ENCODE measurements around the gene RNF213. TPM values are rescaled to one million over a fixed set of nuclear protein-coding genes. Genes with fewer than 3 reads are reported as not detected.
"Not testable (repeated sequence)": the region's sequence is repeated elsewhere in the genome, so short reads cannot be mapped to it uniquely, and the experiment has no call there.

Gene RNF213
- total and polyA plus RNA-seq, 9 donors = 21.5 to 89.1 (median 50.8) TPM

DNA sequence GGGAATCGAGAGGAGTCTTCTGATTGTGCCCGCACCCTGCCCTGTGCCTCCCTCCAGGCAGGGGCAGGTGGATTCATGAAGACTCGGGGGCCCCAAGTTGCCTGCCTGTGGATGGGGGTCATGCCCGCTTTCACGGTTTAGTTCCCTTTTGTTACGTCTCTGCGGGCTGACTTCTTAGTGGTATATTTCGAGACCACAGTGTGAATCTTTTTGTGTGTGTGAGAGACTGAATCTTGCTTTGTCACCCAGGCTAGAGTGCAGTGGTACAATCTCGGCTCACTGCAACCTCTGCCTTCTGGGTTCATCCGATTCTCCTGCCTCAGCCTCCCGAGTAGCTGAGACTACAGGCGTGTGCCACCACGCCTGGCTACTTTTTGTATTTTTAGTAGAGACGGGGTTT lies 18.1 kb upstream of the RNF213 start:
- H3K27ac ChIP-seq = no peak overlapping the region
- no peaks in the 10 kb centered on the region for H3K27me3 ChIP-seq
- intact Hi-C loops (cut with DNase I) = no loop called here
- no peaks in the 10 kb centered on the region for H3K4me1 ChIP-seq (ENCODE audit: insufficient read depth)
- peaks cover 3% of the 10 kb centered on the region for H3K36me3 ChIP-seq
- DNase-seq = no peak
- no peaks in the 10 kb centered on the region for H3K9me3 ChIP-seq
- no peak overlapping the region for H3K4me3 ChIP-seq
- 84 to 92% (median 85%) methylated on average over 14 of the region's 14 CpGs for WGBS, 3 donors
- TF ChIP-seq, protein P1, sequence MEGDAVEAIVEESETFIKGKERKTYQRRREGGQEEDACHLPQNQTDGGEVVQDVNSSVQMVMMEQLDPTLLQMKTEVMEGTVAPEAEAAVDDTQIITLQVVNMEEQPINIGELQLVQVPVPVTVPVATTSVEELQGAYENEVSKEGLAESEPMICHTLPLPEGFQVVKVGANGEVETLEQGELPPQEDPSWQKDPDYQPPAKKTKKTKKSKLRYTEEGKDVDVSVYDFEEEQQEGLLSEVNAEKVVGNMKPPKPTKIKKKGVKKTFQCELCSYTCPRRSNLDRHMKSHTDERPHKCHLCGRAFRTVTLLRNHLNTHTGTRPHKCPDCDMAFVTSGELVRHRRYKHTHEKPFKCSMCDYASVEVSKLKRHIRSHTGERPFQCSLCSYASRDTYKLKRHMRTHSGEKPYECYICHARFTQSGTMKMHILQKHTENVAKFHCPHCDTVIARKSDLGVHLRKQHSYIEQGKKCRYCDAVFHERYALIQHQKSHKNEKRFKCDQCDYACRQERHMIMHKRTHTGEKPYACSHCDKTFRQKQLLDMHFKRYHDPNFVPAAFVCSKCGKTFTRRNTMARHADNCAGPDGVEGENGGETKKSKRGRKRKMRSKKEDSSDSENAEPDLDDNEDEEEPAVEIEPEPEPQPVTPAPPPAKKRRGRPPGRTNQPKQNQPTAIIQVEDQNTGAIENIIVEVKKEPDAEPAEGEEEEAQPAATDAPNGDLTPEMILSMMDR (IDR thresholded peaks at IDR 0.05) = no peak
- TF ChIP-seq POLR2A (IDR thresholded peaks at IDR 0.05) (no peak), EP300 (IDR thresholded peaks at IDR 0.05) (no peak)

DNA sequence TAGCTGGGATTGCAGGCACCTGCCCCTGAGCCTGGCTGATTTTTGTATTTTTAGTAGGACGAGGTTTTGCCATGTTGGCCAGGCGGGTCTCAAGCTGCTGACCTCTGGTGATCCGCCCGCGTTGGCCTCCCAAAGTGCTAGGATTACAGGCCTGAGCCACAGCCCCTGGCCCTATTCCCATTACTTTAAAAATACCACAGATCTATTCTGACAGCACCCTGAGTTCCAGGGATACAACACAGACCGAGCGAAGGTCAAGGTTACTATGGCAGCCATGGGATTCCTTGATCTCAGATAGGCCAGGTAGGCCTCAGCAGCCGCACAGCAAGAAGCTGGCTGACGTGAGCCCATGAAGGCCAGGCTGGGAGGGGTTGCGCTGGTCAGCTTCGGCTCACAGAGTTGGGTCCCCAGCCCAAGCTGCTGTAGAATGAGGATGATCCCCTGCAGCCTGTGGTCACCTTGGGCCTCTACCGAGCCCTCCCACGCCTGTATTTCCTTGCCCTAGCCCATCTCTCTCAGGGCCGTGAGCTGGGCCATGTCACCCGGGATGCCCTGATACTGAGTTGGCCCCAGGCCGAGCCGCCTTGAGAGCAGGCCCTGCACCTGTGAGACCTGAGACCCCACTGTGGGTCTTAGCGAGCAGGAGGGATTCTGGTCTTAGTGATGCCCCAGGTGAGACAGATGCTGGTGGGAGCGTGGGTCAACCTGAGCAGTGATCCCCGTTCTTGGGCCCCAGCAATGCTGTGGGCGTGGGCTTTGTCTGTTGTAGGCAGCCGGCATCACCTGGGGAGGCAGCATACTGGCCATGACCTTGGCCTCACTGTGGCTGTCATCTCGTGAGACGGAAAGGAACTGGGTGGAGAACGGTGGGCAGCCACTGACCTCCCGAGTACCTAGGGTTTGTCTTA lies 16.9 kb upstream of the RNF213 start:
- no peak for DNase-seq
- Histone ChIP-seq H3K4me1 (ENCODE audit: insufficient read depth) (no peaks in the 10 kb centered on the region), H3K27ac (no peak overlapping the region), H3K4me3 (no peak overlapping the region), H3K27me3 (no peaks in the 10 kb centered on the region), H3K36me3 (peaks cover 3% of the 10 kb centered on the region), H3K9me3 (no peaks in the 10 kb centered on the region)
- intact Hi-C loops (cut with DNase I) = no loop called here
- TF ChIP-seq EP300 (IDR thresholded peaks at IDR 0.05) = no peak
- TF ChIP-seq, protein P1 (IDR thresholded peaks at IDR 0.05) = no peak
- 86 to 89% (median 87%) methylated on average over 26 of the region's 26 CpGs for WGBS, 3 donors

DNA sequence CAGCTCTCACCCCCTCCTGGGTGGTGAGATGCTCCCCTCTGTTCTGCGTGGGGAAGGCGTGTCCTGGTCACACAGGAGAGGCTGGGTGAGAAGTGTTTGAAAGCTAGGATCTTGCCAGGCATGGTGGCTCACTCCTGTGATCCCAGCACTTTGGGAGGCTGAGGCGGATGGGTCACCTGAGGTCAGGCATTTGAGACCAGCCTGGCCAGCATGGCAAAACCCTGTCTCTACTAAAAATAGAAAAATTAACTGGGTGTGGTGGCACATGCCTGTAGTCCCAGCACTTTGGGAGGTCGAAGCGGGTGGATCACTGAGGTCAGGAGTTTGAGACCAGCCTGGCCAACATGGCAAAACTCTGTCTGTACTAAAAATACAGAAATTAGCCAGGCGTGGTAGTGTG lies 16.2 kb upstream of the RNF213 start:
- H3K4me1 ChIP-seq (ENCODE audit: insufficient read depth); H3K36me3 ChIP-seq; H3K4me3 ChIP-seq; H3K27me3 ChIP-seq; intact Hi-C loops (cut with DNase I); H3K27ac ChIP-seq; H3K9me3 ChIP-seq; DNase-seq: not testable (repeated sequence)
- WGBS, 3 donors = 88 to 94% (median 92%) methylated on average over 6 of the region's 6 CpGs

DNA sequence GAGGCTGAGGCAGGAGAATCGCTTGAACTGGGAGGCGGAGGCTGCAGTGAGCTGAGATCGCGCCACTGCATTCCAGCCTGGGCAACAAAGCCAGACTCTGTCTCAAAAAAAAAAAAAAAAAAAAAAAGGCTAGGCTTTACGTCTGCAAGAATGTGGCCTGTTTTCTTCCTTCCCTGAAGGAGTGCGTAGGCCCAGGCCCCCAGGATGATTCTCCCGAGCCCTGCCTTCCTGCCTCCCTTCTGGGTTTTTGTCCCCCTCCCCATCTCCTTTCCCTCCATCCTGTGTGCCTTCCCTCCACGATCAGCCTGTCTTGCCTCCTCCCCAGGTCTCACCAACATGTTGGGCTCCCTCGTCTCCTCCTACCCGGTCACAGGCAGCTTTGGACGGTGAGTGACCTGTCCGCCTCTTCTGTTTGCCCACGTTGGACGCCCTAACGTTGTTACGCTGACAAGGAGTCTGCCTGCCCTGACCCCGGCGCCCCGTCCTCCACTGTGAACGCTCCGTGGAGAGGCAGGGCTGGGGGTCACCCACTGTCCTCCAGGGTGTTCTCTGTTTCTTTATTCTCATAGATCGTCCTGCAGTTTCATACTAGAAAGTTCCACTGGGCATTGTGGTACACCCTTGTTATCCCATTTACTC lies 15.7 kb upstream of the RNF213 start:
- WGBS, 3 donors = 86 to 89% (median 87%) methylated on average over 22 of the region's 22 CpGs

More for the DNA sequence above, 15.7 kb upstream of the RNF213 start:
- no peak overlapping the region for H3K4me3 ChIP-seq
- no peaks in the 10 kb centered on the region for H3K4me1 ChIP-seq (ENCODE audit: insufficient read depth)
- H3K36me3 ChIP-seq = peaks cover 3% of the 10 kb centered on the region
- no peak for DNase-seq
- H3K27ac ChIP-seq = no peak overlapping the region
- H3K9me3 ChIP-seq = no peaks in the 10 kb centered on the region
- no peaks in the 10 kb centered on the region for H3K27me3 ChIP-seq
- intact Hi-C loops (cut with DNase I) = no loop called here
- TF ChIP-seq EP300 (IDR thresholded peaks at IDR 0.05) = no peak
- TF ChIP-seq, protein P1 (IDR thresholded peaks at IDR 0.05) = no peak
- no peak for TF ChIP-seq POLR2A (IDR thresholded peaks at IDR 0.05)
